Effector memory CD8-positive, alpha-beta T cell (primary cell): Measurements from ENCODE around the gene CYP11A1.
A peak's percentile ranks its signal among the peaks of the same experiment; 100 is the strongest.

Experiments
- ATAC-seq: fragments of 150-1000 bp; cut with Tn5 transposase; replicated peaks from 2 replicates; pipeline ENCODE4 v1.10.0; 2021; ENCODE audit warnings: mild to moderate bottlenecking, moderate library complexity
- DNase-seq, 3 experiments: peaks; one replicate each; pipeline ENCODE4 v3.0.0; 2021
- H3K27ac Mint-ChIP-seq, 2 donors: one replicate each; pipeline ENCODE4 v1.8.0; 2022; ENCODE audit warnings: mild to moderate bottlenecking in 2 of 2, mixed read lengths in 2 of 2, moderate library complexity in 2 of 2
- H3K27me3 Mint-ChIP-seq, 2 donors: one replicate each; pipeline ENCODE4 v1.8.0; 2022; ENCODE audit warnings: mixed read lengths in 2 of 2
- H3K36me3 Mint-ChIP-seq: one replicate; pipeline ENCODE4 v1.8.0; 2022; ENCODE audit warnings: mild to moderate bottlenecking, moderate library complexity, mixed read lengths; ENCODE audit not compliant: insufficient read depth
- H3K4me1 Mint-ChIP-seq, 2 donors: one replicate each; pipeline ENCODE4 v1.8.0; 2022; ENCODE audit warnings: low read depth in 2 of 2, mixed read lengths in 2 of 2
- H3K4me3 Mint-ChIP-seq, 2 donors: one replicate each; pipeline ENCODE4 v1.8.0; 2022; ENCODE audit warnings: mild to moderate bottlenecking in 2 of 2, mixed read lengths in 2 of 2, moderate library complexity in 2 of 2
- H3K9me3 Mint-ChIP-seq, 2 donors: one replicate each; pipeline ENCODE4 v1.8.0; 2022; ENCODE audit warnings: mixed read lengths in 2 of 2

CYP11A1 gene

DNA sequence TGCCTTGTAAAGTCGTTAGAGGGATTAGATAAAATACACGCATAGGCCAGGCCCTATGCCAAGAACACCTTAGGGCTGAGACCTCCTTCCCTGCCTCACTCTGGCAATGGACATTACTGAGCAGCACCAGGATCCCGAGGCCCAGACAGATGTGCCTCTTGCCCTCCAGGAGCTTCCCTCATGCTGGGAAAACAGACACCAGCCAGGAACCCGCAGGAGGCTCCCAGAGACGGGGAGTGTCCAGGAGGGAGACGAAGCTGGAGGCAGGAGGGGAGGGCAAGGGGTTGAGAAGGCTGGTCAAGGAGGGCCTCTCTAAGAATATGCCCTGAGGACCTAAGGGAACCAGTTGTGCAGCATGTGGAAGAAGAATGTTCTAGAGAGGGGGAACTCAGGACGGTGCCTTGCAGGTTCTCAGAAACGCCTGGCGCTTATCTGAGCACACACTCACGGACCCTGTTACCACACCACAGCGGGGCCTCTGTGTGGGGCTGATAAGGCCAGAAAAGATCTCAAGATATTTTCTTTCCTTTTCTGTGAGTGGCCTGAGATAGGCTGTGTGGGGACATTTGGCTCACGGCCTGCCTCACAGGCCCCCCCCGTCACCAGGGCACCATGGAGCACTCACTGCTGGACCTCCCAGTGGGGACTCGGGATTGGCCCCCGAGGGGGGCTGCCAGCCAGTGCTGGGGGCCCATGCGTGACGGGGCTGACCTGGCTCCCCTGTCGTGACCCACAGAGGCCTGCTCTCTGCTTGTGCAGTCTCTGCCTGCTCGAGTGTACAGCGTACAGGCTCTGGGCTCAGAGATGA lies 22.0 kb upstream of the CYP11A1 start:
- H3K36me3 Mint-ChIP-seq = no peaks in the 10 kb centered on the region
- peaks cover 15 to 32% of the 10 kb centered on the region in 2 donors for H3K4me1 Mint-ChIP-seq
- peak overlapping the region; percentile 26 to 48 for H3K27ac Mint-ChIP-seq
- no peak for ATAC-seq
- H3K27me3 Mint-ChIP-seq = no peaks in the 10 kb centered on the region
- H3K4me3 Mint-ChIP-seq = no peak overlapping the region
- no peaks in the 10 kb centered on the region for H3K9me3 Mint-ChIP-seq
- DNase-seq = no peak

GRCh38 chr15:74388363-74388951 lies 21.0 kb upstream of the CYP11A1 start:
- Mint-ChIP-seq H3K4me3 (no peak overlapping the region), H3K27ac (peak overlapping the region; percentile 26 to 48), H3K27me3 (no peaks in the 10 kb centered on the region), H3K9me3 (no peaks in the 10 kb centered on the region), H3K36me3 (no peaks in the 10 kb centered on the region), H3K4me1 (peaks cover 24 to 38% of the 10 kb centered on the region in 2 donors)
- ATAC-seq (no peak), DNase-seq (no peak)

GRCh38 chr15:74387621-74388362 lies 20.3 kb upstream of the CYP11A1 start:
- Mint-ChIP-seq H3K9me3 (no peaks in the 10 kb centered on the region), H3K4me3 (no peak overlapping the region), H3K4me1 (peaks cover 25 to 38% of the 10 kb centered on the region in 2 donors), H3K36me3 (no peaks in the 10 kb centered on the region), H3K27ac (no peak overlapping the region), H3K27me3 (no peaks in the 10 kb centered on the region)
- no peak for DNase-seq
- ATAC-seq = no peak

GRCh38 chr15:74387141-74387541 lies 19.7 kb upstream of the CYP11A1 start:
- no peak for ATAC-seq
- no peak overlapping the region for H3K4me3 Mint-ChIP-seq
- no peaks in the 10 kb centered on the region for H3K36me3 Mint-ChIP-seq
- H3K4me1 Mint-ChIP-seq = peaks cover 26 to 33% of the 10 kb centered on the region in 2 donors
- no peak for DNase-seq
- H3K27ac Mint-ChIP-seq = no peak overlapping the region
- H3K27me3 Mint-ChIP-seq = no peaks in the 10 kb centered on the region
- no peaks in the 10 kb centered on the region for H3K9me3 Mint-ChIP-seq

GRCh38 chr15:74386496-74387140 lies 19.2 kb upstream of the CYP11A1 start:
- Mint-ChIP-seq H3K36me3 (no peaks in the 10 kb centered on the region), H3K27ac (no peak overlapping the region), H3K27me3 (peaks cover 0 to under 1% of the 10 kb centered on the region in 2 donors), H3K4me3 (no peak overlapping the region), H3K9me3 (no peaks in the 10 kb centered on the region), H3K4me1 (peaks cover 24 to 28% of the 10 kb centered on the region in 2 donors)
- ATAC-seq = no peak
- no peak for DNase-seq

DNA sequence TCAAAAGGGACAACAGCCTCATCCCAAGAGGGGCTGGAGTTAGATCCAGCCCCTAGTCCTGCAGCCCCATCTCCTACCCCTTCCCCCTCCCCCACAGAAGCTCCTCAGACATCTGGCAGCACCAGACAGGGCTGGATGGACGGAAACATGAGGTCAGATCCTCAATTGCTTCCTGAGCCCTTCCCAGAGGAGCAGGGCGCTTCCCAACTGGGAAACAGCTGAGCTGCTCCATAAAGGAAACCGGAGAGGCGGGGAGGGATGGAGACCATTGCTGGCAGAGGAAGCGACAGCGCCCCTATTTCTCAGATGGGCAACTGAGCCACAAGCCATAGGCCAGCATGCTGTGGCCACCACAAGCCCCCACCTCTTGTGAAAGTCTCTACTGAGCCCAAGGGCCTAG lies 18.3 kb upstream of the CYP11A1 start:
- peak overlapping the region in 1 of 2 donors; percentile 22 for H3K4me3 Mint-ChIP-seq
- DNase-seq (no peak), ATAC-seq (no peak)
- H3K9me3 Mint-ChIP-seq = no peaks in the 10 kb centered on the region
- peaks cover 24 to 25% of the 10 kb centered on the region in 2 donors for H3K4me1 Mint-ChIP-seq
- H3K36me3 Mint-ChIP-seq = no peaks in the 10 kb centered on the region
- H3K27me3 Mint-ChIP-seq = peaks cover 0 to 9% of the 10 kb centered on the region in 2 donors
- peak overlapping the region; percentile 30 to 96 for H3K27ac Mint-ChIP-seq

DNA sequence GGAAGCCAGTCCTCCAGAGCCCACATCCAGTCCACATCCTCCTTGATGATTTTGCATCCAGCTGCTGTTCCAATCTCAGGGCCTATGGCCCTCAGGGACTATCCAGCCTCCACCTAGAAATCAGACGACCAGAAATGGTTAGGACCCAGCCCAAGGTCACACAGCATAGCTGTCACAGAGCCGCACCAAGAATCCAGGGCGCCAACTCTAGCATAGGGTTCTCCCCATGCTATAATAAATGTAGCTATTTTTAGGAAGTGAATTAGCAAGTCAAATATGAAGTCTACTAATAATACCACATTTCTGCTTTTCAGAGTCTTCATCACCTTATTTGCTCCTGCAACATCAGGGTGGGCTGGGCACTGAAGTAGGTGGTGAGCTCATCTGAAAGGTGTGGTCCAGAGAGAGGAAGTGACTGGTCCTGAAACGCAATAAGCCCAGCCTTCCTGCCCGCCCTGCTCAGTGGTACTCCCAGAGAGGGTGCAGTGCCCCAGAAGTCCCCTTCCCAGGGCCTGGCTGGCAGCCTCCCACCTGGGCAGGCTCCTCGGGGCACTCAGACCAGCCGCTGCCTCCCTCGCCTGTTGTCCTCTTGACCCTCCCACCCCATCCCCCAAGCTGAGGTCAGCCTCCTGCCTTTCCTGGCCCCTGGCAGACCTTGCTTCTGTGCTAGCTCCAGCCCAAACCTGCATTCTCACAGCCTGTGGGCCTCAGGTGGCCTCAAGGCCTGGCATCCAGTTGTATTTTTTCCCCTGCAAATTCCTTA lies 17.6 kb upstream of the CYP11A1 start:
- Mint-ChIP-seq H3K27me3 (peaks cover 0 to 12% of the 10 kb centered on the region in 2 donors), H3K9me3 (no peaks in the 10 kb centered on the region), H3K36me3 (no peaks in the 10 kb centered on the region), H3K27ac (peak overlapping the region; percentile 30 to 96), H3K4me3 (peak overlapping the region in 1 of 2 donors; percentile 22), H3K4me1 (peaks cover 21 to 25% of the 10 kb centered on the region in 2 donors)
- ATAC-seq (peak; percentile 73), DNase-seq (peak in 1 of 3 experiments; percentile 41)

- DNase-seq (no peak), ATAC-seq (no peak)
- Mint-ChIP-seq H3K27ac (peak overlapping the region; percentile 30 to 96), H3K4me1 (peaks cover 21 to 25% of the 10 kb centered on the region in 2 donors), H3K36me3 (no peaks in the 10 kb centered on the region), H3K27me3 (peaks cover 0 to 12% of the 10 kb centered on the region in 2 donors), H3K4me3 (peak overlapping the region in 1 of 2 donors; percentile 34), H3K9me3 (no peaks in the 10 kb centered on the region)
These were observed 17.1 kb upstream of the CYP11A1 start for GRCh38 chr15:74384566-74384880.

DNA sequence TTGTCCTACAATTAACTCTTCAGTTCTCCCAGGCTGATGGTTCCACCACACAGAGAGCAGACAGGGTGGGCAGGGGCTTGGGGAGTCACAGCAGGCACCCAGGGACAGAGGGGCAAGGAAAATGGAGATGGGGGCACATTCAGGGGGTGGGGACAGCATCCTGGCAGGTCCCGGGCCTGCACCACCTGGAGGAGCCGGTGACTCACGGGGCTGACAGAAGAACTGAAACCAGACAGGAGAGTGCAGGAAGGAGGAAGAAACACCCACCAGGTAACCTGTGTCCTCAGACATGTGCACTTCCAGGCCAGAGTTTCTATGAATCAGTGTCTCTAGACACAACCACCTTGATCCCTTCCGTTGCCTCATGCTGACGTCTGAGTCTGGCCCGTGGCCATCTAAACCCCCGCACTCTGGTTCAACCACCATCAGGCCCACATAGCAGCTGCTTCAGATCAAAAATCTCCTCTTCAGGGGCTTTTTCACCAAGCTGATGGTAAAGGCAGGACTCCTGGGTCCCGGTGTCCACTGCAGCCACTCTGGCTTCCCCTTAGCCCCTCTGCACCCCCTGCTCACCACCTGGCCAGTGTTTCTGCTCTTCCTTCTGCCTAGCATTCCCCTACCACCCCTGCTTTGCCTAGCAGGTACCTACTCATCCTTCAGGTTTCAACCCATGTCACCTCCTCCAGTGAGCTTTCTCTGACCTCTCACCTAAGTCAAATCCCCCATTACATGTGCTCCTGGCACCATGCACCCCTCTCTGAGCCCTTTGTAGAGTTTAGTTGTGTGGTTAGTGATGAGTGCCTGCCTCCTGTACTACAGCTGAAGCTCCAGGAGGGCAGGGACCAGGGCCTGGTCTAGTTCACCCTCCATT lies 16.5 kb upstream of the CYP11A1 start:
- Mint-ChIP-seq H3K9me3 (no peaks in the 10 kb centered on the region), H3K4me1 (peaks cover 21 to 25% of the 10 kb centered on the region in 2 donors), H3K27me3 (peaks cover 0 to 12% of the 10 kb centered on the region in 2 donors), H3K27ac (peak overlapping the region; percentile 30 to 96), H3K4me3 (peak overlapping the region in 1 of 2 donors; percentile 34), H3K36me3 (no peaks in the 10 kb centered on the region)
- ATAC-seq (peak; percentile 69), DNase-seq (peak in 2 of 3 experiments; percentile 20 to 41)

DNA sequence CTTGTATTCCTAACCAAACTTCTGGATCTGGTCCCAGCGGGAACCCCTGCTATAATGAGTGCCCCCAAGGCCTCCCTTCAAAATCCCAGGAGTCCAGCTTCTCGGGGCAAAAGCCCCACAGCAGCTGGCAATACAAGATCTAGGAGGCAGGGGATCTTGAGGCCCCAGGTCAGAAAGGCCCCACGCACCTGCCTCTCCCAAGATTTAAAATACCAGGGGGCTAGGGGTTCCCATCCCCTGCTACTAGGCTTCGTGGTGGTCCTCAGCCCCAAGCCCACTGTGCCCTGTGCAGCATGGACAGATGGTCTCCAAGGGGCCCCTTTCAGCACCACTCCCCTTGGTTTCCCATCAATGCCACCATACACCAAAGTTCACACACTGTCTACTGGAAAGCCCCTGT lies 15.8 kb upstream of the CYP11A1 start:
- Mint-ChIP-seq H3K4me1 (peaks cover 21 to 25% of the 10 kb centered on the region in 2 donors), H3K36me3 (no peaks in the 10 kb centered on the region), H3K27me3 (peaks cover 0 to 12% of the 10 kb centered on the region in 2 donors), H3K4me3 (no peak overlapping the region), H3K27ac (peak overlapping the region; percentile 30 to 96), H3K9me3 (no peaks in the 10 kb centered on the region)
- ATAC-seq (peak; percentile 3), DNase-seq (no peak)

DNA sequence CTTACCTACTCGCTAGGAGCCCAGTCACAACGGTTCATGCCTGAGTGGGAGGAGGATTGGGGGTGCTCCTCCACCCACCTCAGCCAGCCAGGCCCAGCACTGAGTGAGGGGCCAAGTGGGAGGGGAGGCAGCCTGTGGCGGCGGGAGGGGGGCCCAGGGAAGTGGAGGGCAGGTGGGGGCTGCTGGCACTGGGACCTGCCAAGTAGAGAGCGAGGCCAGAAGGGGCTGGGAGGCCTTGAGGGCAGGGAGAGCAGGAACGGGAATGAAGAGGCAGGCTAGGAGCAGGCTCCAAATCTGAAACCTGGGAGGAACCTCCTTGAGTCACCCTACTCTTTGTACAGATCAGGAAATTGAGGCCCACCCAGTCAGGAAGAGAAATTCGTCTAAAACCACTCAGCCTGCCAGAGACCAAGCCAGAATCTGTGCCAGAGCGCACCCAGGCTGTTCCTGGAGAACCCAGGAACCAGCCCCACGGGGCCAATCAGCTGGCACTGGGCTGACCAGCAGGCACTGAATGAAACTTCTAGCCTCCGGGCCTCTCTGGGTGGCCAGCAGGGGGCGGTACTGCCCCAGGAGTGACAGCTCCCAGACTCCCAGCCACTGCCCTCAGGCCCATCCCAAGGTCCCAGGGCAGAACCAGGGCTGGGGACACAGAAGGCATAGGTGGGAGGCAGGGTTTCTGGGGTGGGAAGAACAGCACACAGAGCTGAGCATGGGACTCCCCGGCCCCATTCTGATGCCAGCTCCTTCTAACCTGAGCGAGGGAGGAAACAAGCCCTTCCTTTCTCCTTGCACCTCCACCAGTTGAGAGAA lies 14.8 kb upstream of the CYP11A1 start:
- Mint-ChIP-seq H3K27ac (peak overlapping the region in 1 of 2 donors; percentile 96), H3K27me3 (peaks cover 0 to 12% of the 10 kb centered on the region in 2 donors), H3K9me3 (no peaks in the 10 kb centered on the region), H3K36me3 (no peaks in the 10 kb centered on the region), H3K4me3 (no peak overlapping the region), H3K4me1 (peaks cover 21 to 25% of the 10 kb centered on the region in 2 donors)
- ATAC-seq (peak; percentile 61), DNase-seq (peak; percentile 69 to 75 (median 71))
